Neural progenitor cell (in vitro differentiated cells): ENCODE data around the gene USP14. TPM values are rescaled to one million over a fixed set of nuclear protein-coding genes. Genes with fewer than 3 reads are reported as not detected.

ENCODE experiments used
- DNase-seq: peaks from one replicate; pipeline ENCODE4 v3.0.0-alpha.2; 2016; ENCODE audit warnings: low spot score
- H2AFZ ChIP-seq: fragments of 200-600 bp; sonication (generic); replicated peaks from 2 replicates; pipeline ENCODE4 v1.6.1; 2016; ENCODE audit warnings: antibody characterized with exemption
- H3F3A ChIP-seq: fragments of 200-600 bp; sonication (generic); 2 replicates; pipeline ENCODE4 v1.6.1; 2016; ENCODE audit warnings: antibody characterized with exemption, low read depth
- H3K27ac ChIP-seq: fragments of 200-600 bp; sonication (generic); 2 replicates; pipeline ENCODE4 v1.5.1; 2016; ENCODE audit warnings: mild to moderate bottlenecking
- H3K27me3 ChIP-seq: fragments of 200-600 bp; sonication (generic); 2 replicates; pipeline ENCODE4 v1.6.1; 2016; ENCODE audit warnings: mild to moderate bottlenecking, moderate library complexity
- H3K36me3 ChIP-seq: fragments of 200-600 bp; sonication (generic); 2 replicates; pipeline ENCODE4 v1.5.1; 2016
- H3K4me1 ChIP-seq: fragments of 200-600 bp; sonication (generic); 2 replicates; pipeline ENCODE4 v1.6.1; 2016; ENCODE audit warnings: mixed run types
- H3K4me2 ChIP-seq: fragments of 200-600 bp; sonication (generic); 2 replicates; pipeline ENCODE4 v1.6.1; 2016
- H3K4me3 ChIP-seq: fragments of 200-600 bp; sonication (generic); 2 replicates; pipeline ENCODE4 v1.5.1; 2016
- H3K79me2 ChIP-seq: fragments of 200-600 bp; sonication (generic); 2 replicates; pipeline ENCODE4 v1.6.1; 2016; ENCODE audit warnings: low read depth
- H3K9ac ChIP-seq: fragments of 200-600 bp; sonication (generic); 2 replicates; pipeline ENCODE4 v1.6.1; 2016
- H3K9me3 ChIP-seq: fragments of 200-600 bp; sonication (generic); 2 replicates; pipeline ENCODE4 v1.5.1; 2016; ENCODE audit warnings: low read depth
- H4K20me1 ChIP-seq: fragments of 200-600 bp; sonication (generic); 2 replicates; pipeline ENCODE4 v1.6.1; 2016; ENCODE audit warnings: low read depth
- H3K27ac Mint-ChIP-seq: 3 replicates; pipeline ENCODE4 v1.8.0; 2021; ENCODE audit warnings: mixed read lengths
- H3K27me3 Mint-ChIP-seq: 2 replicates; pipeline ENCODE4 v1.8.0; 2022; ENCODE audit warnings: low read depth, mild to moderate bottlenecking, inconsistent platforms, moderate library complexity, mixed read lengths; ENCODE audit not compliant: insufficient read depth
- H3K36me3 Mint-ChIP-seq: 3 replicates; pipeline ENCODE4 v1.8.0; 2021; ENCODE audit warnings: mixed read lengths
- H3K4me1 Mint-ChIP-seq: 3 replicates; pipeline ENCODE4 v1.8.0; 2021; ENCODE audit warnings: mixed read lengths
- H3K4me3 Mint-ChIP-seq: 3 replicates; pipeline ENCODE4 v1.8.0; 2021; ENCODE audit warnings: mild to moderate bottlenecking, moderate library complexity, mixed read lengths
- H3K9me3 Mint-ChIP-seq: 3 replicates; pipeline ENCODE4 v1.8.0; 2020; ENCODE audit warnings: mixed read lengths
- CTCF ChIP-seq: fragments of 200-600 bp; sonication (generic); IDR thresholded peaks from 2 replicates; pipeline ENCODE4 v1.5.1; 2017; ENCODE audit warnings: antibody characterized with exemption, mild to moderate bottlenecking
- EZH2 ChIP-seq: fragments of 200-600 bp; sonication (generic); IDR thresholded peaks from 2 replicates; pipeline ENCODE4 v1.6.1; 2017; ENCODE audit warnings: antibody characterized with exemption, mild to moderate bottlenecking, moderate library complexity
- EZH2phosphoT487 ChIP-seq: fragments of 200-600 bp; sonication (generic); IDR thresholded peaks from 2 replicates; pipeline ENCODE4 v1.6.1; 2017; ENCODE audit warnings: antibody characterized with exemption
- total RNA-seq: library from RNA; depleted of rRNA; stranded (reverse); fragments of >200 nt; gene quantifications from 2 replicates; pipeline ENCODE4 v1.2.3, GENCODE V29; 2015; ENCODE audit warnings: low replicate concordance

The USP14 gene
- total RNA-seq, 1 donor from 2014 or later = 38.9 TPM

- no peak overlapping the region for H3K4me2 ChIP-seq
- TF ChIP-seq EZH2phosphoT487 (no peak), CTCF (no peak), EZH2 (no peak)
- H3K4me1 Mint-ChIP-seq = no peaks in the 10 kb centered on the region
- H3K9ac ChIP-seq = no peak overlapping the region
- no peak overlapping the region for H3K27ac ChIP-seq
- H3K36me3 ChIP-seq = no peaks in the 10 kb centered on the region
- DNase-seq = no peak
- H3K9me3 ChIP-seq = no peaks in the 10 kb centered on the region
- H3K27me3 ChIP-seq = no peaks in the 10 kb centered on the region
- H3K27me3 Mint-ChIP-seq = peaks cover 4% of the 10 kb centered on the region
- no peaks in the 10 kb centered on the region for H3F3A ChIP-seq
- no peak overlapping the region for H2AFZ ChIP-seq
- H3K4me1 ChIP-seq = no peaks in the 10 kb centered on the region
- H3K9me3 Mint-ChIP-seq = no peaks in the 10 kb centered on the region
- H3K79me2 ChIP-seq = no peaks in the 10 kb centered on the region
- no peaks in the 10 kb centered on the region for H3K36me3 Mint-ChIP-seq
- H3K4me3 ChIP-seq = no peak overlapping the region
- no peak overlapping the region for H3K4me3 Mint-ChIP-seq
- H4K20me1 ChIP-seq = no peaks in the 10 kb centered on the region
- no peak overlapping the region for H3K27ac Mint-ChIP-seq
Observed at GRCh38 chr18:148841-149240, 9.5 kb upstream of the USP14 start.

- H3K27ac ChIP-seq = no peak overlapping the region
- H3K4me3 ChIP-seq = no peak overlapping the region
- no peaks in the 10 kb centered on the region for H3K4me1 ChIP-seq
- peaks cover 10% of the 10 kb centered on the region for H3K27me3 ChIP-seq
- DNase-seq = no peak
- no peaks in the 10 kb centered on the region for H3K36me3 Mint-ChIP-seq
- TF ChIP-seq EZH2phosphoT487 (no peak), CTCF (no peak), EZH2 (no peak)
- peaks cover 8% of the 10 kb centered on the region for H3K27me3 Mint-ChIP-seq
- H3K4me3 Mint-ChIP-seq = no peak overlapping the region
- H3K36me3 ChIP-seq = no peaks in the 10 kb centered on the region
- H3K79me2 ChIP-seq = peaks cover 7% of the 10 kb centered on the region
- no peaks in the 10 kb centered on the region for H3F3A ChIP-seq
- H3K27ac Mint-ChIP-seq = no peak overlapping the region
- peaks cover 1% of the 10 kb centered on the region for H3K4me1 Mint-ChIP-seq
- no peaks in the 10 kb centered on the region for H3K9me3 ChIP-seq
- no peak overlapping the region for H2AFZ ChIP-seq
- peaks cover 5% of the 10 kb centered on the region for H4K20me1 ChIP-seq
- no peaks in the 10 kb centered on the region for H3K9me3 Mint-ChIP-seq
- no peak overlapping the region for H3K4me2 ChIP-seq
- no peak overlapping the region for H3K9ac ChIP-seq
Observed at GRCh38 chr18:154151-154550, 4.2 kb upstream of the USP14 start.

- Mint-ChIP-seq H3K36me3 (peaks cover 2% of the 10 kb centered on the region), H3K9me3 (no peaks in the 10 kb centered on the region), H3K4me3 (peak overlapping the region; percentile 38), H3K27me3 (peaks cover 6% of the 10 kb centered on the region), H3K27ac (no peak overlapping the region), H3K4me1 (peaks cover 12% of the 10 kb centered on the region)
- Histone ChIP-seq H3K9ac (no peak overlapping the region), H4K20me1 (peaks cover 21% of the 10 kb centered on the region), H2AFZ (no peak overlapping the region), H3F3A (no peaks in the 10 kb centered on the region), H3K4me2 (no peak overlapping the region), H3K4me1 (peaks cover 9% of the 10 kb centered on the region), H3K9me3 (no peaks in the 10 kb centered on the region), H3K27me3 (peaks cover 10% of the 10 kb centered on the region), H3K36me3 (no peaks in the 10 kb centered on the region), H3K27ac (no peak overlapping the region), H3K4me3 (no peak overlapping the region), H3K79me2 (peaks cover 23% of the 10 kb centered on the region)
- TF ChIP-seq CTCF (no peak), EZH2phosphoT487 (no peak), EZH2 (no peak)
- no peak for DNase-seq
Observed at GRCh38 chr18:155688-156087, 2.7 kb upstream of the USP14 start.
